GM20000 (cell line): Measurements from ENCODE around the gene DMRT2.

ENCODE experiments used
- DNase-seq: peaks from one replicate; pipeline ENCODE4 v3.0.0; 2012; ENCODE audit warnings: low spot score
- CTCF ChIP-seq: IDR thresholded peaks from 2 replicates; pipeline ENCODE4 v1.5.1; 2012; ENCODE audit warnings: mild to moderate bottlenecking, control low read depth; ENCODE audit errors: extremely low read depth, missing control alignments

DMRT2 gene

GRCh38 chr9:1028501-1029190 lies 21.5 kb upstream of the DMRT2 start:
- no peak for TF ChIP-seq CTCF
- no peak for DNase-seq

GRCh38 chr9:1031951-1032601 lies 18.1 kb upstream of the DMRT2 start:
- TF ChIP-seq CTCF, result no peak
- no peak for DNase-seq

- no peak for DNase-seq
- no peak for TF ChIP-seq CTCF
These were observed 15.9 kb upstream of the DMRT2 start for GRCh38 chr9:1034271-1034670.

GRCh38 chr9:1039589-1039988 lies 10.6 kb upstream of the DMRT2 start:
- DNase-seq, result no peak
- no peak for TF ChIP-seq CTCF

GRCh38 chr9:1042466-1042865 lies 7.7 kb upstream of the DMRT2 start:
- no peak for TF ChIP-seq CTCF
- DNase-seq, result no peak

- no peak for TF ChIP-seq CTCF
- no peak for DNase-seq
These were observed 5.5 kb upstream of the DMRT2 start for GRCh38 chr9:1044643-1045042.

GRCh38 chr9:1046639-1047572 lies 3.3 kb upstream of the DMRT2 start:
- no peak for TF ChIP-seq CTCF
- DNase-seq, result no peak
